H9 (cell line): ENCODE results near the gene PON2. TPM values are rescaled to one million over a fixed set of nuclear protein-coding genes. Genes with fewer than 3 reads are reported as not detected.

Source experiments
- DNase-seq: peaks from one replicate; pipeline ENCODE4 v3.0.0-alpha.2; 2017
- H2AFZ ChIP-seq: one replicate; pipeline ENCODE4 v1.6.1; 2013; ENCODE audit warnings: mild to moderate bottlenecking, low read length, control low read depth, moderate library complexity
- H2AK5ac ChIP-seq: 2 replicates; pipeline ENCODE4 v1.6.1; 2013; ENCODE audit warnings: low read length, control low read depth, mixed read lengths; ENCODE audit not compliant: insufficient read length
- H2BK120ac ChIP-seq: one replicate; pipeline ENCODE4 v1.6.1; 2013; ENCODE audit warnings: low read depth, mild to moderate bottlenecking, low read length, control low read depth, inconsistent platforms; ENCODE audit not compliant: poor library complexity, severe bottlenecking
- H2BK12ac ChIP-seq: 2 replicates; pipeline ENCODE4 v1.6.1; 2013; ENCODE audit warnings: low read length, control low read depth, mixed read lengths, low read depth; ENCODE audit not compliant: insufficient read length
- H2BK15ac ChIP-seq: 2 replicates; pipeline ENCODE4 v1.6.1; 2013; ENCODE audit warnings: low read depth, low read length, control low read depth
- H2BK20ac ChIP-seq: one replicate; pipeline ENCODE4 v1.6.1; 2013; ENCODE audit warnings: low read depth, mild to moderate bottlenecking, low read length, control low read depth, inconsistent platforms; ENCODE audit not compliant: poor library complexity, severe bottlenecking
- H2BK5ac ChIP-seq: 2 replicates; pipeline ENCODE4 v1.6.1; 2013; ENCODE audit warnings: low read length, control low read depth, mixed read lengths; ENCODE audit not compliant: insufficient read length
- H3K14ac ChIP-seq: 2 replicates; pipeline ENCODE4 v1.6.1; 2013; ENCODE audit warnings: low read length, control low read depth; ENCODE audit not compliant: insufficient read depth
- H3K18ac ChIP-seq: 2 replicates; pipeline ENCODE4 v1.6.1; 2013; ENCODE audit warnings: low read depth, mild to moderate bottlenecking, mixed read lengths, low read length, control low read depth; ENCODE audit not compliant: insufficient read length
- H3K23ac ChIP-seq: 2 replicates; pipeline ENCODE4 v1.6.1; 2013; ENCODE audit warnings: low read length, control low read depth, mixed read lengths, low read depth; ENCODE audit not compliant: insufficient read length
- H3K23me2 ChIP-seq: 2 replicates; pipeline ENCODE4 v1.6.1; 2013; ENCODE audit warnings: low read depth, mild to moderate bottlenecking, mixed read lengths, low read length, control low read depth; ENCODE audit not compliant: insufficient read length, poor library complexity, severe bottlenecking
- H3K27ac ChIP-seq: 2 replicates; pipeline ENCODE4 v1.5.1; 2013; ENCODE audit warnings: low read length, control low read depth, mixed read lengths, low read depth; ENCODE audit not compliant: insufficient read length
- H3K27me3 ChIP-seq: 2 replicates; pipeline ENCODE4 v1.6.1; 2013; ENCODE audit warnings: low read length, control low read depth, inconsistent platforms; ENCODE audit not compliant: insufficient read depth
- H3K4ac ChIP-seq: 2 replicates; pipeline ENCODE4 v1.6.1; 2013; ENCODE audit warnings: low read depth, mild to moderate bottlenecking, control low read depth, inconsistent platforms, low read length, moderate library complexity
- H3K4me1 ChIP-seq: 2 replicates; pipeline ENCODE4 v1.6.1; 2013; ENCODE audit warnings: low read length, control low read depth, inconsistent platforms; ENCODE audit not compliant: insufficient read depth
- H3K4me2 ChIP-seq: 2 replicates; pipeline ENCODE4 v1.6.1; 2013; ENCODE audit warnings: low read length, control low read depth, mixed read lengths; ENCODE audit not compliant: insufficient read length, insufficient read depth
- H3K56ac ChIP-seq: 2 replicates; pipeline ENCODE4 v1.6.1; 2013; ENCODE audit warnings: low read depth, mild to moderate bottlenecking, mixed read lengths, low read length, control low read depth; ENCODE audit not compliant: insufficient read length
- H3K79me1 ChIP-seq: 2 replicates; pipeline ENCODE4 v1.6.1; 2013; ENCODE audit warnings: low read depth, mild to moderate bottlenecking, moderate library complexity, low read length, control low read depth, inconsistent platforms; ENCODE audit not compliant: insufficient read depth, poor library complexity, severe bottlenecking
- H3K79me2 ChIP-seq: 2 replicates; pipeline ENCODE4 v1.6.1; 2013; ENCODE audit warnings: low read length, control low read depth, inconsistent platforms; ENCODE audit not compliant: insufficient read depth
- H3K9ac ChIP-seq: 2 replicates; pipeline ENCODE4 v1.6.1; 2013; ENCODE audit warnings: low read length, control low read depth, mixed read lengths; ENCODE audit not compliant: insufficient read length; ENCODE audit errors: extremely low read depth
- H3K9me3 ChIP-seq: one replicate; pipeline ENCODE4 v1.6.1; 2013; ENCODE audit warnings: low read depth, low read length, inconsistent platforms; ENCODE audit not compliant: control insufficient read depth
- H3T11ph ChIP-seq: one replicate; pipeline ENCODE4 v1.6.1; 2013; ENCODE audit warnings: mild to moderate bottlenecking, low read length, control low read depth, inconsistent platforms
- H4K20me1 ChIP-seq: one replicate; pipeline ENCODE4 v1.6.1; 2013; ENCODE audit not compliant: control insufficient read depth, insufficient read length, insufficient read depth
- H4K5ac ChIP-seq: 2 replicates; pipeline ENCODE4 v1.6.1; 2013; ENCODE audit warnings: low read depth, mild to moderate bottlenecking, mixed read lengths, low read length, control low read depth; ENCODE audit not compliant: insufficient read length
- H4K8ac ChIP-seq: replicated peaks from 2 replicates; pipeline ENCODE4 v1.6.1; 2013; ENCODE audit warnings: low read length, control low read depth, mixed read lengths, low read depth; ENCODE audit not compliant: insufficient read length
- H4K91ac ChIP-seq: 2 replicates; pipeline ENCODE4 v1.6.1; 2013; ENCODE audit warnings: low read depth, mild to moderate bottlenecking, moderate library complexity, mixed read lengths, low read length, control low read depth; ENCODE audit not compliant: insufficient read length
- H3K27ac Mint-ChIP-seq, 3 experiments: 2 replicates in 2 of 3; 3 replicates in 1 of 3; pipeline ENCODE4 v1.8.0; 2020 to 2021; ENCODE audit warnings: mixed read lengths in 3 of 3, mild to moderate bottlenecking in 1 of 3, moderate library complexity in 1 of 3
- H3K27me3 Mint-ChIP-seq: 2 replicates; pipeline ENCODE4 v1.8.0; 2021; ENCODE audit warnings: low read depth, mild to moderate bottlenecking, moderate library complexity, mixed read lengths
- H3K36me3 Mint-ChIP-seq, 3 experiments: 2 replicates in 2 of 3; 3 replicates in 1 of 3; pipeline ENCODE4 v1.8.0; 2020 to 2021; ENCODE audit warnings: low read depth in 3 of 3, mixed read lengths in 3 of 3; ENCODE audit not compliant: insufficient read depth in 1 of 3
- H3K4me1 Mint-ChIP-seq, 2 experiments: 2 replicates each; pipeline ENCODE4 v1.8.0; 2020; ENCODE audit warnings: mixed read lengths in 2 of 2
- H3K4me3 Mint-ChIP-seq, 2 experiments: 2 replicates in 1 of 2; 3 replicates in 1 of 2; pipeline ENCODE4 v1.8.0; 2020 to 2021; ENCODE audit warnings: mild to moderate bottlenecking in 2 of 2, mixed read lengths in 2 of 2, moderate library complexity in 1 of 2
- H3K9me3 Mint-ChIP-seq, 2 experiments: 2 replicates in 1 of 2; 3 replicates in 1 of 2; pipeline ENCODE4 v1.8.0; 2020; ENCODE audit warnings: mild to moderate bottlenecking in 2 of 2, mixed read lengths in 2 of 2, moderate library complexity in 1 of 2
- WGBS: extraction: QIAGEN DNeasy Blood & Tissue Kit; methylation state at CpG from one replicate; pipeline ENCODE4 v1.1.7; 2013; ENCODE audit warnings: missing lambda C conversion rate, low lambda C conversion rate, mixed read lengths; ENCODE audit not compliant: insufficient read length; ENCODE audit errors: extremely low coverage; 5-methylcytosine and 5-hydroxymethylcytosine counted together
- total RNA-seq: library from RNA; stranded (reverse); gene quantifications from 2 replicates; pipeline ENCODE4 v1.2.1, GENCODE V29; 2021
- TF ChIP-seq, protein P1 (sequence below): fragments of 200-600 bp; sonication (generic); conservative IDR thresholded peaks from 3 replicates; pipeline ENCODE4 v1.8.0; 2021; ENCODE audit warnings: antibody characterized with exemption, mild to moderate bottlenecking

Gene PON2
- total RNA-seq, 1 experiment from 2014 or later = 26.7 TPM

DNA sequence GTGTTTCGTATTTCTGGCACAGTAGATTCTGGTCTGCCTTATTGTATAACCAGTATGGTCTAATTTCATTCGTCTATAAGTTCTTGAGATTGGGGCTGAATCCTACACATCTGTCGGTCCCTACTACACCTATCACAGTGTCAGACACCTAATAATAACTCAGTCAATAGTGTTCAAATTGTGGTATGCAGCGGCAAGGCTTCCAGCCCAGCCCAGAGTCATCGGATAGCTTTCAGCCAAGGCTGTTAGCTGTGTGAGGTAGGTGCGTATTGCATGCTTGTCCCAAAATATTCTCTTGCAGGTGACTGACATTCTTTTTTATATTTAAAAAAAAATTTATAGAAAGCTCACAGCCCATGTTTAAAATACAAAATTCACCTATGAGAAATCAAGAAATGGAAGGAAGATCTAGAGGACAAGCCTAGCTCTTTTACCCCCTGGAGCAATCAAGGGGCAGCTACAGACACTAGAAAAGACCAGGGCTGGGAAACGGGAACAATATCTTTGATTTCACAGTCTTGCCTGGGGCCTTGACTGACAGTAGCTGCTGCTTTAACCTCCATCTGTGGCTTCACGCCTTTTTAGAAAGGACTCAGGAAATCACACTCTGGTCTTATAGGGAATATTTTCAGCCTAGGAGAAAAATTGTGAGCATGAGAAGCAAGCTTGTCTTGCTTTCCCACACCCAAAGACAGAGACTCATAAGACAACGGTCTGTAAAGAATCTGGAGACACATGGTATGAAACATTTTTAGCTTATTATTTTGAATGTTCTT, 41.4 kb upstream of the PON2 start:
- no peak overlapping the region for H3K18ac ChIP-seq
- no peak overlapping the region for H4K5ac ChIP-seq
- H3K23ac ChIP-seq = no peak overlapping the region
- WGBS = no CpG with 5 or more reads among the region's 9 CpGs
- H2AFZ ChIP-seq = no peak overlapping the region
- H3K27ac ChIP-seq = no peak overlapping the region
- no peaks in the 10 kb centered on the region for H3K27me3 Mint-ChIP-seq
- no peaks in the 10 kb centered on the region for H3K4me1 ChIP-seq
- no peak overlapping the region for H4K8ac ChIP-seq
- H3K27ac Mint-ChIP-seq = 0 out of 7 replicates have a peak overlapping the region, but pooled peaks of 1 of the 3 experiments have one; percentile 55
- H3K4me2 ChIP-seq = no peak overlapping the region
- H4K20me1 ChIP-seq = no peaks in the 10 kb centered on the region
- no peak overlapping the region for H3K4ac ChIP-seq
- no peak overlapping the region for H2BK15ac ChIP-seq
- H3K9ac ChIP-seq = no peak overlapping the region
- no peak overlapping the region for H2BK12ac ChIP-seq
- no peak overlapping the region for H3K4me3 Mint-ChIP-seq
- no peaks in the 10 kb centered on the region for H3K79me1 ChIP-seq
- H2BK120ac ChIP-seq = no peak overlapping the region
- TF ChIP-seq, protein P1, sequence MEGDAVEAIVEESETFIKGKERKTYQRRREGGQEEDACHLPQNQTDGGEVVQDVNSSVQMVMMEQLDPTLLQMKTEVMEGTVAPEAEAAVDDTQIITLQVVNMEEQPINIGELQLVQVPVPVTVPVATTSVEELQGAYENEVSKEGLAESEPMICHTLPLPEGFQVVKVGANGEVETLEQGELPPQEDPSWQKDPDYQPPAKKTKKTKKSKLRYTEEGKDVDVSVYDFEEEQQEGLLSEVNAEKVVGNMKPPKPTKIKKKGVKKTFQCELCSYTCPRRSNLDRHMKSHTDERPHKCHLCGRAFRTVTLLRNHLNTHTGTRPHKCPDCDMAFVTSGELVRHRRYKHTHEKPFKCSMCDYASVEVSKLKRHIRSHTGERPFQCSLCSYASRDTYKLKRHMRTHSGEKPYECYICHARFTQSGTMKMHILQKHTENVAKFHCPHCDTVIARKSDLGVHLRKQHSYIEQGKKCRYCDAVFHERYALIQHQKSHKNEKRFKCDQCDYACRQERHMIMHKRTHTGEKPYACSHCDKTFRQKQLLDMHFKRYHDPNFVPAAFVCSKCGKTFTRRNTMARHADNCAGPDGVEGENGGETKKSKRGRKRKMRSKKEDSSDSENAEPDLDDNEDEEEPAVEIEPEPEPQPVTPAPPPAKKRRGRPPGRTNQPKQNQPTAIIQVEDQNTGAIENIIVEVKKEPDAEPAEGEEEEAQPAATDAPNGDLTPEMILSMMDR = no peak
- no peak overlapping the region for H2AK5ac ChIP-seq
- no peaks in the 10 kb centered on the region for H3K36me3 Mint-ChIP-seq
- no peaks in the 10 kb centered on the region for H3K23me2 ChIP-seq
- H3K79me2 ChIP-seq = no peaks in the 10 kb centered on the region
- H3K9me3 ChIP-seq = no peaks in the 10 kb centered on the region
- no peak overlapping the region for H3K56ac ChIP-seq
- H3K27me3 ChIP-seq = no peaks in the 10 kb centered on the region
- no peak overlapping the region for H3T11ph ChIP-seq
- no peak for DNase-seq
- no peaks in the 10 kb centered on the region for H3K9me3 Mint-ChIP-seq
- H4K91ac ChIP-seq = no peak overlapping the region
- H2BK5ac ChIP-seq = no peak overlapping the region
- peaks cover 16 to 22% of the 10 kb centered on the region in 2 experiments for H3K4me1 Mint-ChIP-seq
- H3K14ac ChIP-seq = no peak overlapping the region
- H2BK20ac ChIP-seq = no peak overlapping the region
